Suprapubic skin (tissue), 4 donors: ENCODE results near the gene SGPL1. TPM values are rescaled to one million over a fixed set of nuclear protein-coding genes. Genes with fewer than 3 reads are reported as not detected.
"Not testable (repeated sequence)": the region's sequence is repeated elsewhere in the genome, so short reads cannot be mapped to it uniquely, and the experiment has no call there.

Experiments used
- DNase-seq, 2 donors: peaks; one replicate each; pipeline ENCODE4 v3.0.0-alpha.2; 2019; ENCODE audit warnings: low spot score in 2 of 2
- H3K27ac ChIP-seq: fragments of 200-600 bp; sonication (generic); one replicate; pipeline ENCODE4 v1.5.1; 2019
- H3K27me3 ChIP-seq: fragments of 200-600 bp; sonication (generic); one replicate; pipeline ENCODE4 v1.5.1; 2019
- H3K36me3 ChIP-seq: fragments of 200-600 bp; sonication (generic); one replicate; pipeline ENCODE4 v1.5.1; 2019
- H3K4me1 ChIP-seq: fragments of 200-600 bp; sonication (generic); one replicate; pipeline ENCODE4 v1.5.1; 2019
- H3K4me3 ChIP-seq: fragments of 200-600 bp; sonication (generic); one replicate; pipeline ENCODE4 v1.5.1; 2019; ENCODE audit warnings: mild to moderate bottlenecking
- H3K9me3 ChIP-seq: fragments of 200-600 bp; sonication (generic); one replicate; pipeline ENCODE4 v1.5.1; 2019
- CTCF ChIP-seq, 2 donors: fragments of 200-600 bp in 1 of 2; fragments of 450-650 bp in 1 of 2; sonication (generic) in 1 of 2; IDR thresholded peaks; one replicate each; pipeline ENCODE4 v1.5.1; 2016 to 2019; ENCODE audit warnings: antibody characterized with exemption in 2 of 2, mild to moderate bottlenecking in 1 of 2, moderate library complexity in 1 of 2
- EP300 ChIP-seq: sonication (generic); formaldehyde crosslinking; IDR thresholded peaks from one replicate; pipeline ENCODE4 v1.6.1; 2017; ENCODE audit warnings: antibody characterized with exemption
- POLR2A ChIP-seq, 2 donors: fragments of 450-650 bp; IDR thresholded peaks; one replicate each; pipeline ENCODE4 v1.6.1; 2017; ENCODE audit warnings: antibody characterized with exemption in 2 of 2, mild to moderate bottlenecking in 2 of 2, moderate library complexity in 2 of 2
- POLR2AphosphoS5 ChIP-seq, 3 donors: sonication (generic); formaldehyde crosslinking; IDR thresholded peaks; one replicate each; pipeline ENCODE4 v1.6.1; 2017; ENCODE audit warnings: antibody characterized with exemption in 3 of 3
- WGBS: methylation state at CpG from one replicate; pipeline ENCODE4 v1.1.5; 2018; 5-methylcytosine and 5-hydroxymethylcytosine counted together
- total RNA-seq, 4 donors: library from RNA; depleted of rRNA; stranded (reverse); fragments of >200 nt; gene quantifications; one replicate each; pipeline ENCODE4 v1.1.0, GENCODE V29; 2016

Gene SGPL1
- total RNA-seq, 4 donors from 2014 or later: 54.4 to 80.1 (median 59.6) TPM

GRCh38 chr10:70851597-70852475 lies 36.1 kb downstream of the SGPL1 start:
- no peaks in the 10 kb centered on the region for H3K27me3 ChIP-seq
- DNase-seq: no peak
- no peaks in the 10 kb centered on the region for H3K9me3 ChIP-seq
- TF ChIP-seq POLR2AphosphoS5 (IDR thresholded peaks at IDR 0.05) (no peak), POLR2A (IDR thresholded peaks at IDR 0.05) (no peak), EP300 (no peak), CTCF (IDR thresholded peaks at IDR 0.05) (no peak)
- H3K27ac ChIP-seq: no peak overlapping the region
- WGBS: 73% methylated on average over 5 of the region's 5 CpGs
- peaks cover 11% of the 10 kb centered on the region for H3K4me1 ChIP-seq
- H3K36me3 ChIP-seq: peaks cover 36% of the 10 kb centered on the region
- H3K4me3 ChIP-seq: no peak overlapping the region

GRCh38 chr10:70853038-70853437 lies 37.3 kb downstream of the SGPL1 start:
- no peaks in the 10 kb centered on the region for H3K27me3 ChIP-seq
- H3K4me1 ChIP-seq: peaks cover 11% of the 10 kb centered on the region
- H3K36me3 ChIP-seq: peaks cover 45% of the 10 kb centered on the region
- WGBS: 55% methylated on average over 4 of the region's 4 CpGs
- TF ChIP-seq CTCF (IDR thresholded peaks at IDR 0.05): no peak
- TF ChIP-seq POLR2AphosphoS5 (IDR thresholded peaks at IDR 0.05): no peak
- TF ChIP-seq EP300: no peak
- TF ChIP-seq POLR2A (IDR thresholded peaks at IDR 0.05): no peak
- H3K4me3 ChIP-seq: no peak overlapping the region
- DNase-seq: no peak
- H3K9me3 ChIP-seq: no peaks in the 10 kb centered on the region
- no peak overlapping the region for H3K27ac ChIP-seq

- TF ChIP-seq POLR2A (IDR thresholded peaks at IDR 0.05): no peak
- no peak for TF ChIP-seq POLR2AphosphoS5 (IDR thresholded peaks at IDR 0.05)
- TF ChIP-seq EP300: no peak
- H3K4me3 ChIP-seq: no peak overlapping the region
- no peak for DNase-seq
- WGBS: 75% methylated on average over 1 of the region's 1 CpG
- H3K9me3 ChIP-seq: no peaks in the 10 kb centered on the region
- peaks cover 11% of the 10 kb centered on the region for H3K4me1 ChIP-seq
- H3K36me3 ChIP-seq: peaks cover 49% of the 10 kb centered on the region
- H3K27me3 ChIP-seq: no peaks in the 10 kb centered on the region
- H3K27ac ChIP-seq: no peak overlapping the region
These were observed 37.7 kb downstream of the SGPL1 start for GRCh38 chr10:70853457-70853856.

- peaks cover 74% of the 10 kb centered on the region for H3K36me3 ChIP-seq
- peaks cover 11% of the 10 kb centered on the region for H3K4me1 ChIP-seq
- H3K27me3 ChIP-seq: no peaks in the 10 kb centered on the region
- no peak overlapping the region for H3K27ac ChIP-seq
- no peak for DNase-seq
- no peaks in the 10 kb centered on the region for H3K9me3 ChIP-seq
- no peak for TF ChIP-seq EP300
- TF ChIP-seq POLR2A (IDR thresholded peaks at IDR 0.05): no peak
- TF ChIP-seq CTCF (IDR thresholded peaks at IDR 0.05): no peak
- TF ChIP-seq POLR2AphosphoS5 (IDR thresholded peaks at IDR 0.05): no peak
- no peak overlapping the region for H3K4me3 ChIP-seq
- 72% methylated on average over 2 of the region's 2 CpGs for WGBS
These were observed 40.7 kb downstream of the SGPL1 start for GRCh38 chr10:70856454-70856853.

GRCh38 chr10:70858759-70859158 lies 43.0 kb downstream of the SGPL1 start:
- Histone ChIP-seq H3K27me3 (no peaks in the 10 kb centered on the region), H3K9me3 (no peaks in the 10 kb centered on the region), H3K36me3 (peaks cover 86% of the 10 kb centered on the region), H3K27ac (no peak overlapping the region), H3K4me1 (no peaks in the 10 kb centered on the region), H3K4me3 (no peak overlapping the region)
- TF ChIP-seq POLR2AphosphoS5 (IDR thresholded peaks at IDR 0.05) (no peak), EP300 (no peak), CTCF (IDR thresholded peaks at IDR 0.05) (no peak), POLR2A (IDR thresholded peaks at IDR 0.05) (no peak)
- no peak for DNase-seq
- 90% methylated on average over 5 of the region's 5 CpGs for WGBS

- not testable (repeated sequence) for H3K27me3 ChIP-seq, H3K27ac ChIP-seq, H3K9me3 ChIP-seq, H3K4me3 ChIP-seq, H3K4me1 ChIP-seq, DNase-seq
- peaks cover 64% of the 10 kb centered on the region for H3K36me3 ChIP-seq
- WGBS: 96% methylated on average over 19 of the region's 42 CpGs
These were observed 45.9 kb downstream of the SGPL1 start for GRCh38 chr10:70861495-70862197.
